Type B pancreatic cell (in vitro differentiated cells): ENCODE data around the gene SH3BP5. TPM values are rescaled to one million over a fixed set of nuclear protein-coding genes. Genes with fewer than 3 reads are reported as not detected.

Experiments used
- DNase-seq: peaks from one replicate; pipeline ENCODE4 v3.0.0; 2021; ENCODE audit warnings: mixed read lengths; ENCODE audit not compliant: unreplicated experiment; ENCODE audit errors: extremely low spot score
- H3K27ac Mint-ChIP-seq: 2 replicates; pipeline ENCODE4 v1.8.0; 2021; ENCODE audit warnings: mild to moderate bottlenecking, mixed read lengths
- H3K27me3 Mint-ChIP-seq: 2 replicates; pipeline ENCODE4 v1.8.0; 2021; ENCODE audit warnings: mixed read lengths
- H3K36me3 Mint-ChIP-seq: 2 replicates; pipeline ENCODE4 v1.8.0; 2021; ENCODE audit warnings: mixed read lengths
- H3K4me1 Mint-ChIP-seq: one replicate; pipeline ENCODE4 v1.8.0; 2021; ENCODE audit warnings: mixed read lengths; ENCODE audit not compliant: unreplicated experiment
- H3K4me3 Mint-ChIP-seq: 2 replicates; pipeline ENCODE4 v1.8.0; 2021; ENCODE audit warnings: mild to moderate bottlenecking, mixed read lengths
- H3K9me3 Mint-ChIP-seq: 2 replicates; pipeline ENCODE4 v1.8.0; 2021; ENCODE audit warnings: mixed read lengths
- CTCF ChIP-seq: fragments of 200-600 bp; sonication (generic); conservative IDR thresholded peaks from 2 replicates; pipeline ENCODE4 v1.5.0; 2021; ENCODE audit warnings: antibody characterized with exemption, mild to moderate bottlenecking
- total RNA-seq: library from RNA; stranded (reverse); gene quantifications from 2 replicates; pipeline ENCODE4 v1.2.1, GENCODE V29; 2021; ENCODE audit warnings: low replicate concordance

Gene SH3BP5
- total RNA-seq, 1 donor from 2014 or later, result 33.4 TPM

DNA sequence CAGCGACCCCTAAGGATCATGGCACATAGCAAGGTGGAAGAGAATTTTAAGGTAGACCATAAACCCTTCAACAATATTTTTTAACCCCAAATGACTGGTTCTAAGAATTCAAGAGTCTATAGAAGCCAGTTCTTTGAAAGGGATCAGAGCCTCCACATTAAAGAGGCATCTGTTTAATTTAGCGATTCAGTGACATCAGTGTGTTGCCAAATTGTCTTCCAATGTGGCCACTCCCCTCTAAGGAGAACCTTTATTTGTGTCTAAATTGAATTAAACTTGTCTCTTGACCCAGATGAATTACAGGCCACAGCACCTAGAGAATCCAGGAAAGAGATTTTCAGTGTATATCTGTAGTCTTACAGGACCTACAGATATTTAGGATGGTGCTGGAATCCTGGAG is 6.6 kb upstream of the SH3BP5 start:
- Mint-ChIP-seq H3K27me3 (no peaks in the 10 kb centered on the region), H3K4me1 (peaks cover 6% of the 10 kb centered on the region), H3K36me3 (no peaks in the 10 kb centered on the region), H3K4me3 (no peak overlapping the region), H3K9me3 (no peaks in the 10 kb centered on the region), H3K27ac (no peak overlapping the region)
- no peak for TF ChIP-seq CTCF
- DNase-seq, result no peak

DNA sequence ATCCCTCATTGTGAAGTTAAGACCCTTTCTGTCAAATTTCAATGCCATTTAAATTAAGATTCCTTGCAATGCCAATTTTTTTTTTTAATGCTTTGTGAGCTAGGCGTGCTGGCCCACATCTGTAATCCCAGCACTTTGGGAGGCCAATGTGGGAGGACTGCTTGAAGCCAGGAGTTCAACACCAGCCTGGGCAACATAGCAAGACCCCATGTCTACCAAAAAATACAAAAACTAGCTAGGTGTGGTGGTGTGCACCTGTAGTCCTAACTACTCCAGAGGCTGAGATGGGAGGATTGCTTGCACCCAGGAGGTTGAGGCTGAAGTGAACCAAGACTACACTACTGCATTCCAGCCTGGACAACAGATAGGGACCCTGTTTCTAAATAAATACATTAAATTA is 5.6 kb upstream of the SH3BP5 start:
- no peak for TF ChIP-seq CTCF

GRCh38 chr3:15336057-15336456 is 3.7 kb upstream of the SH3BP5 start:
- Mint-ChIP-seq H3K4me3 (no peak overlapping the region), H3K4me1 (peaks cover 17% of the 10 kb centered on the region), H3K36me3 (no peaks in the 10 kb centered on the region), H3K9me3 (no peaks in the 10 kb centered on the region), H3K27me3 (peaks cover 2% of the 10 kb centered on the region), H3K27ac (peak overlapping the region; percentile 25)
- no peak for DNase-seq
- no peak for TF ChIP-seq CTCF

More for the DNA sequence above, 5.6 kb upstream of the SH3BP5 start:
- H3K9me3 Mint-ChIP-seq, result no peaks in the 10 kb centered on the region
- H3K27me3 Mint-ChIP-seq, result no peaks in the 10 kb centered on the region
- H3K27ac Mint-ChIP-seq, result no peak overlapping the region
- H3K4me3 Mint-ChIP-seq, result no peak overlapping the region
- no peak for DNase-seq
- peaks cover 12% of the 10 kb centered on the region for H3K4me1 Mint-ChIP-seq
- no peaks in the 10 kb centered on the region for H3K36me3 Mint-ChIP-seq

GRCh38 chr3:15333956-15334263 is 1.5 kb upstream of the SH3BP5 start:
- TF ChIP-seq CTCF, result no peak
- peaks cover 34% of the 10 kb centered on the region for H3K4me1 Mint-ChIP-seq
- DNase-seq, result no peak
- H3K4me3 Mint-ChIP-seq, result no peak overlapping the region
- H3K27me3 Mint-ChIP-seq, result peaks cover 2% of the 10 kb centered on the region
- no peaks in the 10 kb centered on the region for H3K9me3 Mint-ChIP-seq
- H3K27ac Mint-ChIP-seq, result peak overlapping the region; percentile 7
- no peaks in the 10 kb centered on the region for H3K36me3 Mint-ChIP-seq

GRCh38 chr3:15333099-15333955 is 941 bp upstream of the SH3BP5 start:
- H3K27me3 Mint-ChIP-seq, result peaks cover 2% of the 10 kb centered on the region
- no peak for DNase-seq
- no peak for TF ChIP-seq CTCF
- H3K27ac Mint-ChIP-seq, result peak overlapping the region; percentile 7
- peak overlapping the region; percentile 90 for H3K4me3 Mint-ChIP-seq
- H3K36me3 Mint-ChIP-seq, result no peaks in the 10 kb centered on the region
- peaks cover 38% of the 10 kb centered on the region for H3K4me1 Mint-ChIP-seq
- H3K9me3 Mint-ChIP-seq, result no peaks in the 10 kb centered on the region
